ENCODE results near the gene BCL11B.

The BCL11B gene

GRCh38 chr14:99271951-99272631 lies at the start of gene BCL11B:
Gene BCL11B (minus strand): TSS chr14:99272197. CDS start chr14:99271218, 979 bp downstream.
- DNase-seq: peak; percentile 87 to 89

GRCh38 chr14:99321236-99321925 lies 49.4 kb upstream of the BCL11B start:
- no peak for DNase-seq

GRCh38 chr14:99320621-99321235 lies 48.7 kb upstream of the BCL11B start:
- no peak for DNase-seq

- DNase-seq: peak in 1 of 2 experiments; percentile 53
Measured at GRCh38 chr14:99320105-99320572, 48.1 kb upstream of the BCL11B start.

- no peak for DNase-seq
Measured at GRCh38 chr14:99318959-99319295, 46.9 kb upstream of the BCL11B start.

GRCh38 chr14:99318091-99318958 lies 46.3 kb upstream of the BCL11B start:
- no peak for DNase-seq

GRCh38 chr14:99317231-99318090 lies 45.5 kb upstream of the BCL11B start:
- no peak for DNase-seq

GRCh38 chr14:99316281-99317163 lies 44.5 kb upstream of the BCL11B start:
- DNase-seq: no peak

GRCh38 chr14:99315197-99315596 lies 43.2 kb upstream of the BCL11B start:
- no peak for DNase-seq

- no peak for DNase-seq
Measured at GRCh38 chr14:99314623-99315022, 42.6 kb upstream of the BCL11B start.

GRCh38 chr14:99313234-99313633 lies 41.2 kb upstream of the BCL11B start:
- no peak for DNase-seq

- no peak for DNase-seq
Measured at GRCh38 chr14:99312106-99312505, 40.1 kb upstream of the BCL11B start.

GRCh38 chr14:99309220-99309766 lies 37.3 kb upstream of the BCL11B start:
- DNase-seq: no peak

- no peak for DNase-seq
Measured at GRCh38 chr14:99304208-99304607, 32.2 kb upstream of the BCL11B start.

GRCh38 chr14:99300190-99300589 lies 28.2 kb upstream of the BCL11B start:
- DNase-seq: no peak

GRCh38 chr14:99296517-99296916 lies 24.5 kb upstream of the BCL11B start:
- no peak for DNase-seq

- no peak for DNase-seq
Measured at GRCh38 chr14:99289394-99290189, 17.6 kb upstream of the BCL11B start.

- DNase-seq: no peak
Measured at GRCh38 chr14:99288948-99289347, 17.0 kb upstream of the BCL11B start.

GRCh38 chr14:99287269-99287942 lies 15.4 kb upstream of the BCL11B start:
- DNase-seq: no peak
